Measurements from ENCODE around the gene PIK3R6. TPM values are rescaled to one million over a fixed set of nuclear protein-coding genes. Genes with fewer than 3 reads are reported as not detected.

The PIK3R6 gene
- total and polyA plus RNA-seq, 10 of the 15 experiments (the other 5 are each of a cell fraction or from before 2014, with no cell fraction given), result 6.7 to 146 (median 68.2) TPM

DNA sequence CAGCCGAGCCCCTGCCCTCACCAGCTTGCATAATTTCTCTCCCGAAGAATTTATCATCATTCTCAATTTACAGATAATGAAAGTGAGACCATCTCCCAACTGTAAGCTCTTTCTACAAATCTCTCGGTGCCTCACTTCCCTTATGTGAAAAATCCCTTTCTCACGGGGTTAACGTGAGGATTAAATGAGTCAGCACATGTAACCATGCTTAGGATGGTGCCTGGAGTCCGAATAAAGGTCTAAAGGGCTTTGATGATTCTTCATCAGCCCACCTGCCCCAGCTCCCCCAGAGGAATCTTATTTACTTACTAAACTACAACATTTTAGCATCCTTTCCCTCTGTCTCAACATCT is 24.8 kb upstream of the PIK3R6 start (continued):
- TF ChIP-seq, protein P1, sequence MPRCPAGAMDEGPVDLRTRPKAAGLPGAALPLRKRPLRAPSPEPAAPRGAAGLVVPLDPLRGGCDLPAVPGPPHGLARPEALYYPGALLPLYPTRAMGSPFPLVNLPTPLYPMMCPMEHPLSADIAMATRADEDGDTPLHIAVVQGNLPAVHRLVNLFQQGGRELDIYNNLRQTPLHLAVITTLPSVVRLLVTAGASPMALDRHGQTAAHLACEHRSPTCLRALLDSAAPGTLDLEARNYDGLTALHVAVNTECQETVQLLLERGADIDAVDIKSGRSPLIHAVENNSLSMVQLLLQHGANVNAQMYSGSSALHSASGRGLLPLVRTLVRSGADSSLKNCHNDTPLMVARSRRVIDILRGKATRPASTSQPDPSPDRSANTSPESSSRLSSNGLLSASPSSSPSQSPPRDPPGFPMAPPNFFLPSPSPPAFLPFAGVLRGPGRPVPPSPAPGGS (IDR thresholded peaks at IDR 0.05; ENCODE audit: borderline replicate concordance, insufficient read depth, low read depth, low read length, poor library complexity, severe bottlenecking), result peak; percentile 92
- TF ChIP-seq, protein P2, sequence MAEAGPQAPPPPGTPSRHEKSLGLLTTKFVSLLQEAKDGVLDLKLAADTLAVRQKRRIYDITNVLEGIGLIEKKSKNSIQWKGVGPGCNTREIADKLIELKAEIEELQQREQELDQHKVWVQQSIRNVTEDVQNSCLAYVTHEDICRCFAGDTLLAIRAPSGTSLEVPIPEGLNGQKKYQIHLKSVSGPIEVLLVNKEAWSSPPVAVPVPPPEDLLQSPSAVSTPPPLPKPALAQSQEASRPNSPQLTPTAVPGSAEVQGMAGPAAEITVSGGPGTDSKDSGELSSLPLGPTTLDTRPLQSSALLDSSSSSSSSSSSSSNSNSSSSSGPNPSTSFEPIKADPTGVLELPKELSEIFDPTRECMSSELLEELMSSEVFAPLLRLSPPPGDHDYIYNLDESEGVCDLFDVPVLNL (IDR thresholded peaks at IDR 0.05; ENCODE audit: low read depth, low read length), result no peak
- TF ChIP-seq SMAD1 (IDR thresholded peaks at IDR 0.05; ENCODE audit: low read depth, partially characterized antibody), result peak; percentile 21
- TF ChIP-seq IKZF2 (IDR thresholded peaks at IDR 0.05), result peak; percentile 91 to 92
- TF ChIP-seq, protein P3, sequence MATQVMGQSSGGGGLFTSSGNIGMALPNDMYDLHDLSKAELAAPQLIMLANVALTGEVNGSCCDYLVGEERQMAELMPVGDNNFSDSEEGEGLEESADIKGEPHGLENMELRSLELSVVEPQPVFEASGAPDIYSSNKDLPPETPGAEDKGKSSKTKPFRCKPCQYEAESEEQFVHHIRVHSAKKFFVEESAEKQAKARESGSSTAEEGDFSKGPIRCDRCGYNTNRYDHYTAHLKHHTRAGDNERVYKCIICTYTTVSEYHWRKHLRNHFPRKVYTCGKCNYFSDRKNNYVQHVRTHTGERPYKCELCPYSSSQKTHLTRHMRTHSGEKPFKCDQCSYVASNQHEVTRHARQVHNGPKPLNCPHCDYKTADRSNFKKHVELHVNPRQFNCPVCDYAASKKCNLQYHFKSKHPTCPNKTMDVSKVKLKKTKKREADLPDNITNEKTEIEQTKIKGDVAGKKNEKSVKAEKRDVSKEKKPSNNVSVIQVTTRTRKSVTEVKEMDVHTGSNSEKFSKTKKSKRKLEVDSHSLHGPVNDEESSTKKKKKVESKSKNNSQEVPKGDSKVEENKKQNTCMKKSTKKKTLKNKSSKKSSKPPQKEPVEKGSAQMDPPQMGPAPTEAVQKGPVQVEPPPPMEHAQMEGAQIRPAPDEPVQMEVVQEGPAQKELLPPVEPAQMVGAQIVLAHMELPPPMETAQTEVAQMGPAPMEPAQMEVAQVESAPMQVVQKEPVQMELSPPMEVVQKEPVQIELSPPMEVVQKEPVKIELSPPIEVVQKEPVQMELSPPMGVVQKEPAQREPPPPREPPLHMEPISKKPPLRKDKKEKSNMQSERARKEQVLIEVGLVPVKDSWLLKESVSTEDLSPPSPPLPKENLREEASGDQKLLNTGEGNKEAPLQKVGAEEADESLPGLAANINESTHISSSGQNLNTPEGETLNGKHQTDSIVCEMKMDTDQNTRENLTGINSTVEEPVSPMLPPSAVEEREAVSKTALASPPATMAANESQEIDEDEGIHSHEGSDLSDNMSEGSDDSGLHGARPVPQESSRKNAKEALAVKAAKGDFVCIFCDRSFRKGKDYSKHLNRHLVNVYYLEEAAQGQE (IDR thresholded peaks at IDR 0.05; ENCODE audit: low read depth, low read length), result no peak
- TF ChIP-seq SUPT20H (IDR thresholded peaks at IDR 0.05; ENCODE audit: borderline replicate concordance, control insufficient read depth, low read depth, low read length), result no peak
- TF ChIP-seq, protein P4, sequence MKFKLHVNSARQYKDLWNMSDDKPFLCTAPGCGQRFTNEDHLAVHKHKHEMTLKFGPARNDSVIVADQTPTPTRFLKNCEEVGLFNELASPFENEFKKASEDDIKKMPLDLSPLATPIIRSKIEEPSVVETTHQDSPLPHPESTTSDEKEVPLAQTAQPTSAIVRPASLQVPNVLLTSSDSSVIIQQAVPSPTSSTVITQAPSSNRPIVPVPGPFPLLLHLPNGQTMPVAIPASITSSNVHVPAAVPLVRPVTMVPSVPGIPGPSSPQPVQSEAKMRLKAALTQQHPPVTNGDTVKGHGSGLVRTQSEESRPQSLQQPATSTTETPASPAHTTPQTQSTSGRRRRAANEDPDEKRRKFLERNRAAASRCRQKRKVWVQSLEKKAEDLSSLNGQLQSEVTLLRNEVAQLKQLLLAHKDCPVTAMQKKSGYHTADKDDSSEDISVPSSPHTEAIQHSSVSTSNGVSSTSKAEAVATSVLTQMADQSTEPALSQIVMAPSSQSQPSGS (IDR thresholded peaks at IDR 0.05; ENCODE audit: low read length), result peak; percentile 91
- no peak; the same call in 1 of the 2 replicates for TF ChIP-seq GATAD2B (conservative IDR thresholded peaks at IDR 0.05; ENCODE audit: low read depth)
- TF ChIP-seq TCF12 (IDR thresholded peaks at IDR 0.05; ENCODE audit: low read depth, low read length), result peak; percentile 73; the same call in 1 of the 2 replicates
- no peak for TF ChIP-seq PAX8 (IDR thresholded peaks at IDR 0.05)
- TF ChIP-seq KDM1A (IDR thresholded peaks at IDR 0.05; ENCODE audit: borderline replicate concordance), result no peak
- no peak for TF ChIP-seq BRCA1 (IDR thresholded peaks at IDR 0.05; ENCODE audit: low read depth, low read length)
- peak; percentile 91 for TF ChIP-seq FOXM1 (IDR thresholded peaks at IDR 0.05; ENCODE audit: low read depth, low read length)
- peak; percentile 61 to 64; a peak in 2 of 4 replicates for TF ChIP-seq EP300 (IDR thresholded peaks at IDR 0.05; ENCODE audit: borderline replicate concordance in 1 of 2, control insufficient read depth in 1 of 2, low read depth in 2 of 2, low read length in 2 of 2)
- TF ChIP-seq, protein P5, sequence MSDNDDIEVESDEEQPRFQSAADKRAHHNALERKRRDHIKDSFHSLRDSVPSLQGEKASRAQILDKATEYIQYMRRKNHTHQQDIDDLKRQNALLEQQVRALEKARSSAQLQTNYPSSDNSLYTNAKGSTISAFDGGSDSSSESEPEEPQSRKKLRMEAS (IDR thresholded peaks at IDR 0.05; ENCODE audit: low read depth, low read length), result no peak
- TF ChIP-seq HDGF (IDR thresholded peaks at IDR 0.05), result no peak

Data from GM12878 (cell line).